Measurements from ENCODE around the gene PRKCH.

DNA sequence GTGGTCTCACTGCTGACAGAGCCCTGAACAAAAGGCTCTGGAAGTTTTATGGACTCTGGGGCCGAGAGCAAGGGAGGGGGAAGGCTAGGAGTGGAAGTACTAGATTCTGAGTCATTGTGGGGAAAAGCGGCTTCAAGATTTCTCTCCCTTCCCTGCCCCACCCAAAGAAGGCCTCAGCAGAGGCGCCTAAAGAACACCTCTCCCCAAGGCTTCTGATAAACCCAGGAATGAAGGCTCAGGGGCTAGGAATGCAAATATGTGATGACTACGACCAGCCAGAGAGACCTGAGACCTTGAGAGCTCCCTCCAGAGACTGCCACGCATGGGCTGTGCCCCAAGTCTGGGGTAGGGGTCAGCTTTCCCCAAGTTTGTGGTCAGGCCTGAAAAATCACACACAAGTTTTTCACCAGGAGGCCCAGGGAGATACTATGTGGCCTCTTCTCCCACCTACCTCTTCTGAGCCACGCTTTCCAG, 243.3 kb downstream of the PRKCH start:
- TF ChIP-seq ZNF792 (CRISPR knock-in tag; IDR thresholded peaks at IDR 0.05) = no peak
- TF ChIP-seq, protein P1, sequence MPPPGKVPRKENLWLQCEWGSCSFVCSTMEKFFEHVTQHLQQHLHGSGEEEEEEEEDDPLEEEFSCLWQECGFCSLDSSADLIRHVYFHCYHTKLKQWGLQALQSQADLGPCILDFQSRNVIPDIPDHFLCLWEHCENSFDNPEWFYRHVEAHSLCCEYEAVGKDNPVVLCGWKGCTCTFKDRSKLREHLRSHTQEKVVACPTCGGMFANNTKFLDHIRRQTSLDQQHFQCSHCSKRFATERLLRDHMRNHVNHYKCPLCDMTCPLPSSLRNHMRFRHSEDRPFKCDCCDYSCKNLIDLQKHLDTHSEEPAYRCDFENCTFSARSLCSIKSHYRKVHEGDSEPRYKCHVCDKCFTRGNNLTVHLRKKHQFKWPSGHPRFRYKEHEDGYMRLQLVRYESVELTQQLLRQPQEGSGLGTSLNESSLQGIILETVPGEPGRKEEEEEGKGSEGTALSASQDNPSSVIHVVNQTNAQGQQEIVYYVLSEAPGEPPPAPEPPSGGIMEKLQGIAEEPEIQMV (CRISPR knock-in tag; IDR thresholded peaks at IDR 0.05; ENCODE audit: low read depth) = no peak
- no peak for TF ChIP-seq ONECUT2 (CRISPR knock-in tag; IDR thresholded peaks at IDR 0.05)
- TF ChIP-seq ZKSCAN1 (IDR thresholded peaks at IDR 0.05; ENCODE audit: low read length) = no peak
